ENCODE measurements around the gene LHX3.

GRCh38 chr9:136220017-136220729, 15.2 kb upstream of the LHX3 start:
- TF ChIP-seq POLR2A (IDR thresholded peaks at IDR 0.05), result no peak
- TF ChIP-seq, protein P1, sequence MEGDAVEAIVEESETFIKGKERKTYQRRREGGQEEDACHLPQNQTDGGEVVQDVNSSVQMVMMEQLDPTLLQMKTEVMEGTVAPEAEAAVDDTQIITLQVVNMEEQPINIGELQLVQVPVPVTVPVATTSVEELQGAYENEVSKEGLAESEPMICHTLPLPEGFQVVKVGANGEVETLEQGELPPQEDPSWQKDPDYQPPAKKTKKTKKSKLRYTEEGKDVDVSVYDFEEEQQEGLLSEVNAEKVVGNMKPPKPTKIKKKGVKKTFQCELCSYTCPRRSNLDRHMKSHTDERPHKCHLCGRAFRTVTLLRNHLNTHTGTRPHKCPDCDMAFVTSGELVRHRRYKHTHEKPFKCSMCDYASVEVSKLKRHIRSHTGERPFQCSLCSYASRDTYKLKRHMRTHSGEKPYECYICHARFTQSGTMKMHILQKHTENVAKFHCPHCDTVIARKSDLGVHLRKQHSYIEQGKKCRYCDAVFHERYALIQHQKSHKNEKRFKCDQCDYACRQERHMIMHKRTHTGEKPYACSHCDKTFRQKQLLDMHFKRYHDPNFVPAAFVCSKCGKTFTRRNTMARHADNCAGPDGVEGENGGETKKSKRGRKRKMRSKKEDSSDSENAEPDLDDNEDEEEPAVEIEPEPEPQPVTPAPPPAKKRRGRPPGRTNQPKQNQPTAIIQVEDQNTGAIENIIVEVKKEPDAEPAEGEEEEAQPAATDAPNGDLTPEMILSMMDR (IDR thresholded peaks at IDR 0.05), result no peak
